SK-N-SH (cell line): Measurements from ENCODE around the gene SELENOH. TPM values are rescaled to one million over a fixed set of nuclear protein-coding genes. Genes with fewer than 3 reads are reported as not detected.

Experiments
- CTCF ChIA-PET: fragments of 300-600, 350-600 bp; formaldehyde crosslinking; extraction: SDS; loops from one replicate; lab custom pipeline; 2021; lab: Yijun Ruan, JAX
- POLR2A ChIA-PET: fragments of 350-600 bp; sonication (Branson Sonifier 250); formaldehyde crosslinking; extraction: SDS; loops from one replicate; lab custom pipeline; 2020; ENCODE audit warnings: antibody characterized with exemption, inconsistent platforms; lab: Yijun Ruan, JAX
- DNase-seq: peaks from one replicate; pipeline ENCODE4 v3.0.0; 2012
- H2AFZ ChIP-seq: fragments of 200-600 bp; sonication (generic); 2 replicates; pipeline ENCODE4 v1.8.1; 2016; ENCODE audit warnings: antibody characterized with exemption, mild to moderate bottlenecking, low read depth
- H3F3A ChIP-seq: fragments of 200-600 bp; sonication (generic); replicated peaks from 2 replicates; pipeline ENCODE3; 2016; ENCODE audit warnings: antibody characterized with exemption, mild to moderate bottlenecking; ENCODE audit not compliant: insufficient read depth
- H3K27ac ChIP-seq, 2 experiments: fragments of 200-500 bp in 1 of 2; fragments of 200-600 bp in 1 of 2; sonication (Bioruptor generic) in 1 of 2; sonication (generic), shearing (Covaris generic) in 1 of 2; 2 replicates each; pipeline versions ENCODE4 v1.5.1 to v1.6.1; 2014 to 2016; ENCODE audit warnings: low read depth in 2 of 2, inconsistent platforms in 1 of 2, low read length in 1 of 2, mild to moderate bottlenecking in 1 of 2, mixed read lengths in 1 of 2
- H3K27me3 ChIP-seq: fragments of 200-600 bp; sonication (generic), shearing (Covaris generic); 2 replicates; pipeline ENCODE4 v1.6.1; 2016; ENCODE audit warnings: mixed run types; ENCODE audit not compliant: insufficient read depth
- H3K36me3 ChIP-seq, 2 experiments: fragments of 200-500 bp in 1 of 2; fragments of 200-600 bp in 1 of 2; sonication (Bioruptor generic) in 1 of 2; sonication (generic) in 1 of 2; replicated peaks in 1 of 2; 2 replicates each; pipeline versions ENCODE3 to v1.5.1; 2014 to 2016; ENCODE audit warnings: low read length in 1 of 2, mild to moderate bottlenecking in 1 of 2; ENCODE audit not compliant: insufficient read depth in 2 of 2, control insufficient read depth in 1 of 2
- H3K4me1 ChIP-seq, 2 experiments: fragments of 200-500 bp in 1 of 2; fragments of 200-600 bp in 1 of 2; sonication (Bioruptor generic) in 1 of 2; sonication (generic), shearing (Covaris generic) in 1 of 2; 2 replicates each; pipeline versions ENCODE4 v1.5.1 to v1.6.1; 2014 to 2016; ENCODE audit warnings: low read depth in 1 of 2, low read length in 1 of 2, mixed run types in 1 of 2; ENCODE audit not compliant: insufficient read depth in 2 of 2, control insufficient read depth in 1 of 2
- H3K4me2 ChIP-seq: fragments of 200-600 bp; sonication (generic), shearing (Covaris generic); 2 replicates; pipeline ENCODE4 v1.6.1; 2017; ENCODE audit warnings: mixed run types
- H3K4me3 ChIP-seq, 2 experiments: fragments of 200-500 bp in 1 of 2; fragments of 200-600 bp in 1 of 2; sonication (Bioruptor generic) in 1 of 2; sonication (generic), shearing (Covaris generic) in 1 of 2; 2 replicates each; pipeline versions ENCODE4 v1.5.1 to v1.8.1; 2014 to 2016; ENCODE audit warnings: low read depth in 2 of 2, inconsistent platforms in 1 of 2, low read length in 1 of 2, mild to moderate bottlenecking in 1 of 2, mixed read lengths in 1 of 2, moderate library complexity in 1 of 2
- H3K79me2 ChIP-seq: fragments of 200-600 bp; sonication (generic); 2 replicates; pipeline ENCODE4 v1.8.1; 2017; ENCODE audit warnings: mild to moderate bottlenecking; ENCODE audit not compliant: insufficient read depth
- H3K9ac ChIP-seq: fragments of 200-600 bp; sonication (generic); 2 replicates; pipeline ENCODE4 v1.6.1; 2017; ENCODE audit warnings: mixed run types
- H3K9me2 ChIP-seq: fragments of 200-600 bp; sonication (generic); 2 replicates; pipeline ENCODE4 v1.6.1; 2017; ENCODE audit warnings: mixed run types
- H3K9me3 ChIP-seq: fragments of 200-600 bp; sonication (generic); 2 replicates; pipeline ENCODE4 v1.6.1; 2017; ENCODE audit warnings: mixed run types, mild to moderate bottlenecking, moderate library complexity
- H4K20me1 ChIP-seq: fragments of 200-600 bp; sonication (generic); 2 replicates; pipeline ENCODE4 v1.6.1; 2017; ENCODE audit warnings: mild to moderate bottlenecking, mixed run types; ENCODE audit not compliant: insufficient read depth
- EZH2phosphoT487 ChIP-seq: fragments of 200-600 bp; sonication (generic); IDR thresholded peaks from 2 replicates; pipeline ENCODE4 v1.6.1; 2017; ENCODE audit warnings: low read depth, mixed run types, mild to moderate bottlenecking, antibody characterized with exemption, moderate library complexity, borderline replicate concordance
- GABPA ChIP-seq: IDR thresholded peaks from 2 replicates; pipeline ENCODE4 v1.4.0; 2012; ENCODE audit warnings: low read depth, mild to moderate bottlenecking
- JUND ChIP-seq: IDR thresholded peaks from 2 replicates; pipeline ENCODE4 v1.4.0; 2012
- SIN3A ChIP-seq: IDR thresholded peaks from 2 replicates; pipeline ENCODE4 v1.6.1; 2012; ENCODE audit warnings: low read depth, mild to moderate bottlenecking, low read length, moderate library complexity, borderline replicate concordance
- TEAD4 ChIP-seq: IDR thresholded peaks from 2 replicates; pipeline ENCODE4 v1.4.0; 2012; ENCODE audit warnings: mild to moderate bottlenecking, borderline replicate concordance; ENCODE audit not compliant: insufficient read depth
- WGBS: methylation state at CpG from one replicate; pipeline ENCODE4 v1.1.6; 2017; ENCODE audit warnings: low lambda C conversion rate; 5-methylcytosine and 5-hydroxymethylcytosine counted together
- polyA plus RNA-seq, 3 experiments: library from polyadenylated mRNA; depleted of rRNA; stranded (reverse); fragments of >200 nt; gene quantifications; 2 replicates each; pipeline ENCODE4 v1.2.3, GENCODE V29; 2012
- TF ChIP-seq, protein P1 (sequence below): fragments of 200-600 bp; sonication (generic); IDR thresholded peaks from 2 replicates; pipeline ENCODE4 v1.6.1; 2017; ENCODE audit warnings: antibody characterized with exemption, mild to moderate bottlenecking, moderate library complexity
- TF ChIP-seq, protein P2 (sequence below): IDR thresholded peaks from 2 replicates; pipeline ENCODE4 v1.4.0; 2012; ENCODE audit warnings: low read depth, borderline replicate concordance
- TF ChIP-seq, protein P3 (sequence below): IDR thresholded peaks from 2 replicates; pipeline ENCODE4 v1.4.0; 2012; ENCODE audit warnings: low read depth
- TF ChIP-seq, protein P4 (sequence below): fragments of 150-350 bp; IDR thresholded peaks from 2 replicates; pipeline ENCODE4 v1.6.1; 2017; ENCODE audit warnings: antibody characterized with exemption, low read length, low read depth, borderline replicate concordance
- TF ChIP-seq, protein P5 (sequence below): IDR thresholded peaks from 2 replicates; pipeline ENCODE4 v1.6.1; 2012; ENCODE audit warnings: mild to moderate bottlenecking, low read depth, low read length, moderate library complexity

SELENOH gene
- polyA plus RNA-seq, 1 of the 3 experiments (the other 2 are of a cell fraction): 333 TPM

DNA sequence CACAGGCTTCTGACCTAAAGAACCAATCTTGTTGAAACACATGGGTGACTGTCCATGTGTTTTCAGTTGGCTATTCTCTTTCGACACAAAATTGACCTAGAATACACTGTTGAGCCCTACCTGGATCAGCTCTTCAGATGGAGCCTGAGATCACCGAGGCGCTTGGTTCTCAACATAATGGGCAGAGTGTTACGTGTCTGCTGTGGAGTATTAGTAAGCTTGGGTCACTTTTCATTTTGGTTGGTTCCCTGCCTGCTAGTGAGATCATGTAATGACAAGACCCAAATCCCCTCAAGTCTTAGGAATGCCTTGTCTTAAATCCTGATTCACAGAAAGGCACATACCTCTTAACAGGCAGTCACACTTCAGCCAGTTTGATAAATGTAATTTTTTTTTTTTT is 38.0 kb upstream of the SELENOH start:
- ChIA-PET CTCF (interaction anchor here (1.5 to 3.7 kb wide), 2 partner anchors 97 to 177 kb away, joined by 4 to 15 read pairs; no protein-coding TSS in a partner anchor), POLR2A (interaction anchor here (1.3 kb wide), 1 partner anchor 8 kb away, joined by 5 read pairs; the partner anchor contains the start of gene MED19)
- no peaks in the 10 kb centered on the region for H3K27me3 ChIP-seq
- peaks cover 56 to 65% of the 10 kb centered on the region in 2 experiments for H3K36me3 ChIP-seq
- no peak for DNase-seq
- H3F3A ChIP-seq: peaks cover 34% of the 10 kb centered on the region
- 0 out of 4 replicates have a peak overlapping the region, but pooled peaks of 1 of the 2 experiments have one; percentile 21 for H3K27ac ChIP-seq
- H4K20me1 ChIP-seq: no peaks in the 10 kb centered on the region; the same call in 1 of the 2 replicates
- no peaks in the 10 kb centered on the region for H3K9me3 ChIP-seq
- TF ChIP-seq, protein P1, sequence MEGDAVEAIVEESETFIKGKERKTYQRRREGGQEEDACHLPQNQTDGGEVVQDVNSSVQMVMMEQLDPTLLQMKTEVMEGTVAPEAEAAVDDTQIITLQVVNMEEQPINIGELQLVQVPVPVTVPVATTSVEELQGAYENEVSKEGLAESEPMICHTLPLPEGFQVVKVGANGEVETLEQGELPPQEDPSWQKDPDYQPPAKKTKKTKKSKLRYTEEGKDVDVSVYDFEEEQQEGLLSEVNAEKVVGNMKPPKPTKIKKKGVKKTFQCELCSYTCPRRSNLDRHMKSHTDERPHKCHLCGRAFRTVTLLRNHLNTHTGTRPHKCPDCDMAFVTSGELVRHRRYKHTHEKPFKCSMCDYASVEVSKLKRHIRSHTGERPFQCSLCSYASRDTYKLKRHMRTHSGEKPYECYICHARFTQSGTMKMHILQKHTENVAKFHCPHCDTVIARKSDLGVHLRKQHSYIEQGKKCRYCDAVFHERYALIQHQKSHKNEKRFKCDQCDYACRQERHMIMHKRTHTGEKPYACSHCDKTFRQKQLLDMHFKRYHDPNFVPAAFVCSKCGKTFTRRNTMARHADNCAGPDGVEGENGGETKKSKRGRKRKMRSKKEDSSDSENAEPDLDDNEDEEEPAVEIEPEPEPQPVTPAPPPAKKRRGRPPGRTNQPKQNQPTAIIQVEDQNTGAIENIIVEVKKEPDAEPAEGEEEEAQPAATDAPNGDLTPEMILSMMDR: no peak
- TF ChIP-seq, protein P2, sequence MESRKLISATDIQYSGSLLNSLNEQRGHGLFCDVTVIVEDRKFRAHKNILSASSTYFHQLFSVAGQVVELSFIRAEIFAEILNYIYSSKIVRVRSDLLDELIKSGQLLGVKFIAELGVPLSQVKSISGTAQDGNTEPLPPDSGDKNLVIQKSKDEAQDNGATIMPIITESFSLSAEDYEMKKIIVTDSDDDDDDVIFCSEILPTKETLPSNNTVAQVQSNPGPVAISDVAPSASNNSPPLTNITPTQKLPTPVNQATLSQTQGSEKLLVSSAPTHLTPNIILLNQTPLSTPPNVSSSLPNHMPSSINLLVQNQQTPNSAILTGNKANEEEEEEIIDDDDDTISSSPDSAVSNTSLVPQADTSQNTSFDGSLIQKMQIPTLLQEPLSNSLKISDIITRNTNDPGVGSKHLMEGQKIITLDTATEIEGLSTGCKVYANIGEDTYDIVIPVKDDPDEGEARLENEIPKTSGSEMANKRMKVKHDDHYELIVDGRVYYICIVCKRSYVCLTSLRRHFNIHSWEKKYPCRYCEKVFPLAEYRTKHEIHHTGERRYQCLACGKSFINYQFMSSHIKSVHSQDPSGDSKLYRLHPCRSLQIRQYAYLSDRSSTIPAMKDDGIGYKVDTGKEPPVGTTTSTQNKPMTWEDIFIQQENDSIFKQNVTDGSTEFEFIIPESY: no peak
- TF ChIP-seq SIN3A: no peak
- TF ChIP-seq JUND: no peak
- no peak for TF ChIP-seq GABPA
- TF ChIP-seq TEAD4: no peak
- TF ChIP-seq, protein P3, sequence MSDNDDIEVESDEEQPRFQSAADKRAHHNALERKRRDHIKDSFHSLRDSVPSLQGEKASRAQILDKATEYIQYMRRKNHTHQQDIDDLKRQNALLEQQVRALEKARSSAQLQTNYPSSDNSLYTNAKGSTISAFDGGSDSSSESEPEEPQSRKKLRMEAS: no peak
- TF ChIP-seq, protein P4, sequence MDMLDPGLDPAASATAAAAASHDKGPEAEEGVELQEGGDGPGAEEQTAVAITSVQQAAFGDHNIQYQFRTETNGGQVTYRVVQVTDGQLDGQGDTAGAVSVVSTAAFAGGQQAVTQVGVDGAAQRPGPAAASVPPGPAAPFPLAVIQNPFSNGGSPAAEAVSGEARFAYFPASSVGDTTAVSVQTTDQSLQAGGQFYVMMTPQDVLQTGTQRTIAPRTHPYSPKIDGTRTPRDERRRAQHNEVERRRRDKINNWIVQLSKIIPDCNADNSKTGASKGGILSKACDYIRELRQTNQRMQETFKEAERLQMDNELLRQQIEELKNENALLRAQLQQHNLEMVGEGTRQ: no peak
- no peak for TF ChIP-seq EZH2phosphoT487
- TF ChIP-seq, protein P5, sequence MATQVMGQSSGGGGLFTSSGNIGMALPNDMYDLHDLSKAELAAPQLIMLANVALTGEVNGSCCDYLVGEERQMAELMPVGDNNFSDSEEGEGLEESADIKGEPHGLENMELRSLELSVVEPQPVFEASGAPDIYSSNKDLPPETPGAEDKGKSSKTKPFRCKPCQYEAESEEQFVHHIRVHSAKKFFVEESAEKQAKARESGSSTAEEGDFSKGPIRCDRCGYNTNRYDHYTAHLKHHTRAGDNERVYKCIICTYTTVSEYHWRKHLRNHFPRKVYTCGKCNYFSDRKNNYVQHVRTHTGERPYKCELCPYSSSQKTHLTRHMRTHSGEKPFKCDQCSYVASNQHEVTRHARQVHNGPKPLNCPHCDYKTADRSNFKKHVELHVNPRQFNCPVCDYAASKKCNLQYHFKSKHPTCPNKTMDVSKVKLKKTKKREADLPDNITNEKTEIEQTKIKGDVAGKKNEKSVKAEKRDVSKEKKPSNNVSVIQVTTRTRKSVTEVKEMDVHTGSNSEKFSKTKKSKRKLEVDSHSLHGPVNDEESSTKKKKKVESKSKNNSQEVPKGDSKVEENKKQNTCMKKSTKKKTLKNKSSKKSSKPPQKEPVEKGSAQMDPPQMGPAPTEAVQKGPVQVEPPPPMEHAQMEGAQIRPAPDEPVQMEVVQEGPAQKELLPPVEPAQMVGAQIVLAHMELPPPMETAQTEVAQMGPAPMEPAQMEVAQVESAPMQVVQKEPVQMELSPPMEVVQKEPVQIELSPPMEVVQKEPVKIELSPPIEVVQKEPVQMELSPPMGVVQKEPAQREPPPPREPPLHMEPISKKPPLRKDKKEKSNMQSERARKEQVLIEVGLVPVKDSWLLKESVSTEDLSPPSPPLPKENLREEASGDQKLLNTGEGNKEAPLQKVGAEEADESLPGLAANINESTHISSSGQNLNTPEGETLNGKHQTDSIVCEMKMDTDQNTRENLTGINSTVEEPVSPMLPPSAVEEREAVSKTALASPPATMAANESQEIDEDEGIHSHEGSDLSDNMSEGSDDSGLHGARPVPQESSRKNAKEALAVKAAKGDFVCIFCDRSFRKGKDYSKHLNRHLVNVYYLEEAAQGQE: no peak
- H3K9me2 ChIP-seq: no peaks in the 10 kb centered on the region
- H3K79me2 ChIP-seq: peaks cover 39% of the 10 kb centered on the region
- H3K4me3 ChIP-seq: no peak overlapping the region
- H3K9ac ChIP-seq: no peak overlapping the region
- 100% methylated on average over 4 of the region's 4 CpGs for WGBS
- H2AFZ ChIP-seq: no peak overlapping the region
- H3K4me1 ChIP-seq: peaks cover 0 to 3% of the 10 kb centered on the region in 2 experiments; a peak in 1 of 4 replicates
- no peak overlapping the region for H3K4me2 ChIP-seq
